Stimulated activated CD8-positive, alpha-beta memory T cell treated with anti-CD3 and anti-CD28 coated beads, Interleukin-12 subunit alpha, Interleukin-12 subunit beta, amount 100 ng/mL, for 4 hours (primary cell): Measurements from ENCODE around the gene C20orf173.
A peak's percentile ranks its signal among the peaks of the same experiment; 100 is the strongest.
"Not testable (repeated sequence)": the region's sequence is repeated elsewhere in the genome, so short reads cannot be mapped to it uniquely, and the experiment has no call there.

Experiments used
- DNase-seq: peaks from one replicate; pipeline ENCODE4 v3.0.0-alpha.2; 2020; ENCODE audit warnings: low read depth

C20orf173 gene

DNA sequence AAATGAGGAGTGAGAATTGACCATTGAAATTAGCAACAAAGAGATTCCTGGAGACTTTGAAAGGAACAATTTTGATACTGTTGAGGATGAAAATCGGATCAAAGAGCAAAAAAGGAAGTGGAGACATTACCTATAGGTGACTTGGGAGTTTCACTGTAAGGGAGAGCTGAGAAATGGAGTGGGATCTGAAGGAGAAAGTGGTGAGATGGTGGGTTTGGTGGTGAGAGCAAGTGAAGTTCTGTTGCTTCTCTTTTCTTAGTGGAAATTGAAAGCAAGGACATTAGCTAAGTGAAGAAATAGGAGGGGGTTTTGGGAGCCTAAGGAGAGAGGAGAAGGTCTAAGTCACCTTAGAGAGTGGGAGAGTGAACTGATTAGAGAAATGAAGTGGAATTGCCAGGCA is 16.7 kb upstream of the C20orf173 start:
- no peak for DNase-seq

DNA sequence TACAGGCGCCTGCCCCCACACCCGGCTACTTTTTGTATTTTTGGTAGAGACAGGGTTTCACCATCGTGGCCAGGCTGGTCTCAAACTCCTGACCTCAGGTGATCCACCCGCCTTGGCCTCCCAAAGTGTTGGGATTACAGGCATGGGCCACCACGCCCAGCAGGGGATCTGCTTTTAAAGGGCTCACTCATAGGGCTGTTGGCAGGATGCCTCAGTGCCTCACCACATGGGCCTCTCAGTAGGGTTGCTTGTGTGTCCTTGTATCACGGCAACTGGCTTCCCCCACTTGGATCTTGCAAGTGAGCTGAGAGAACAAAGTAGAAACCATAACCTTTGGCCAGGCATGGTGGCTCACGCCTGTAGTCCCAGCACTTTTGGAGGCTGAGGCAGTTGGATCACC is 15.5 kb upstream of the C20orf173 start:
- not testable (repeated sequence) for DNase-seq

DNA sequence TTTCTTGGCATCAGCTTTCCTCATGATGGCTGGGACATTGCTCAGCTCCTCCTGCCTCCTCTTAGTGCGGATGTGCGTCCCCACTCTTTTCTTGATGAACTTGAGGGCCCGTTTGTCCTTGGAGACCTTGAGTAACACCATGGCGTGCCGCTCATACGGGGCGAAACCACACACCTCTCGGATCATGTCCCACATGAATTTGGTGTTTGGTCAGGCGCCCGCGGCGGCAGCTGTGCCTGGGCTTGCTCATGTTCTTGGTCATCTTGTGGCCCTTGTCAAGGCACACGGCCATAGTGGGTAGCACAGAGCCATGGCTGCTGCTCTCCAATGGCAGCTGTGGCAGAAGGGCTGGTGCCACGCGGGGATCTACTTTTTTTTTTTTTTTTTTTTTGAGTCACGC is 15.0 kb upstream of the C20orf173 start:
- DNase-seq = no peak

DNA sequence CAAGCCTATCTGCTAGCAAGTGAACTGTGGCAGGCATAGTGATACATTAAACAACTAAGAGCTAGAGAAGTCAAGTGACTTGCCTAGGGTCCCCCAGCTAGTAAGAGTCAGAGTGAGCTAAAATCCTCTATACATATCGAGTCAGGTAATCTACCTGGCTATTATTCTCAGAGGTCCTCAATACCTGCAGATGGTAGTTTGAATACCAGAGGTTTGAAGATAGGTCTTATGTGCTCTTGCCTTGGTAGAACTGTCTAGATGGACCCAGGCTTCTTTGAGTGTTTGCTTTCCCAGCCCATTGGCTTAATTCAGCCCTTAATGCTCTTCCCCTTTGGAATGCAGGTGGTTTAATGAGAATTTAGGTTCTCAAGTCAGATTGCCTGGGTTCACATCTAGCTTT is 13.5 kb upstream of the C20orf173 start:
- DNase-seq = no peak

DNA sequence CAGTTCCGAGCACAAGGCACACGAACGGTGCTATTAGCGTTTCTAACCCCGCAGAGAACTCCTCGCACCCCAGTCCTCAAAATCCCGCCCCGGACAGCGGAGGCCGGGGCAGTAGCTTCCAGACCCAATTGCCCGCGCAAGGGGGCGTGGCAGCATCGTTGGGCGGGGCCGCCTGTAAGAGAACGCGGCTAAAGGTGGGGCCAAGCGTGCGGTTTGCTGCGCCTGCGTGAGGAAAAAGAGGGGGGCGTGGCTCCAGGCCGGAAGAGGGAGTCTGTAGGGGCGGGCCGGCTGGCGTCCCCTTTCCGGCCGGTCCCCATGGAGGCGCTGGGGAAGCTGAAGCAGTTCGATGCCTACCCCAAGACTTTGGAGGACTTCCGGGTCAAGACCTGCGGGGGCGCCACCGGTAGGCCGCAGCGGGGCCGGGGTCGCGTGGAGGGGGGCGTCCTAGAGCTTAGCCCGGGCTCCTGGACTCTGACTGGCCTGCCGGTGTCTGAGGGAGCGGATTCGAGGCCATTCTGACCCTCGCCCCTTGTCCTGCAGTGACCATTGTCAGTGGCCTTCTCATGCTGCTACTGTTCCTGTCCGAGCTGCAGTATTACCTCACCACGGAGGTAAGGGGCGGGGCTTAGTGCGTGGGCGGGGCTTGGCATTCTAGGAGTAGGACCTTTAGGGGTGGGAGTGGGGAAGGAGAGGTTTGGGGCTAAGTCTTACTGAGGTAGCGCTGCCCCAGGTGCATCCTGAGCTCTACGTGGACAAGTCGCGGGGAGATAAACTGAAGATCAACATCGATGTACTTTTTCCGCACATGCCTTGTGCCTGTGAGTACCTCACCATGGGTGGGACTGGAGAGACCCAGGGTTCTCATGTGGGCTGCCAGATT is 12.6 kb upstream of the C20orf173 start, which contains the start of gene ERGIC3:
ERGIC3 (plus strand) TSS at position 296 of the 880 bp plus-strand sequence; CDS start at position 316, 20 bp downstream.
- DNase-seq = peak; percentile 92

DNA sequence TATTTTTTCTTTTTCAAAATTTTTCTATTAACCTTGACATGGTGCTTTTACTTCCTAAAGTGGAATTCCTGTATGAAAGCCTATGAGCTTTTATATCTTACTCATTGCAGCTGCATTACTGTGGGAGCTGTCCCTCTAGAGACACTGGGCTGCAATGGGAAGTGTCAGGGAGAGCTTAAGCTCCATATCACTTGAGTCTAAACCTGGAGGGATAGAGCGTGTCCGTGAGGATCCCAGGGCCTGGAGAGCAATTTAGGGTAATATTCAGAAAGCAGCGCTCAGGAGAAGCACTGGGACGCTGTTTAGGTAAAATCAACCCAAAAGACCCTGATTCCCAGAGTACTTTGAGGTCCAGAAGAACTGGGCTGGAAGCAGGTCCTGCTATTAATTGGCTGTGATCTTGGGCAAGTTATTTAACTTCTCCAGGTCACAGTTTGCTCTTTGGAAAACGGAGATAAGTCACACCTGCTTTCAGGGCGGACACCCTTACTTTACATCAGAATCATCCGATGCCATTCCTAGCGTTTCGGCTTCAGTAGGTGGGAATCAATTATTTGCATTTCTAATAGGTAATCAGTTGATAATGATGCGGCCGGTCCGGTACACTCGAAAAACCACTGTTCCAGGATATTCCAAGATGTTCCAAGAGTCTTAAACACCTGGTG is 11.8 kb upstream of the C20orf173 start:
- DNase-seq = no peak

DNA sequence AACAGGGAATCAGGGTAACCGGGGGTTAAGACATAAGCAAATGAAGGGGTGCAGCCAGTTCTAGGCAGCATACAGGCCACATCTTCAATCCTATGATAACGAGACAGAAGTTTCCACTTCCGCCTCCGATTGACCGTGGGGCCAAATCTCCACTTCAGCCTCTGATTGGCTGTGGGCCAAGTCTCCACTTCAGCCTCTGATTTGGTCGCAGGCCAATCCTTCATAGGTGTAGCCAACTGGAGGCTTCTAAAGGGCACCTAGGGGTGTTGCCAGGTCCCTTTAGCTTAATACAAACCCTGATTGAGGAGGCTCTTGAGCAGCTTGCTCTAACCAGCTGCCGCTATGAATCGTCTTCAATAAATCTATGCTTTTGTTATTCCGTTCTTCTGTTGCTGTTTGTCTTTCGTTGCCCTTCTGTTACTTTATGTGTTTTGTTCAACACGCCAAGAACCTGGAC is 10.3 kb upstream of the C20orf173 start:
- DNase-seq = no peak

DNA sequence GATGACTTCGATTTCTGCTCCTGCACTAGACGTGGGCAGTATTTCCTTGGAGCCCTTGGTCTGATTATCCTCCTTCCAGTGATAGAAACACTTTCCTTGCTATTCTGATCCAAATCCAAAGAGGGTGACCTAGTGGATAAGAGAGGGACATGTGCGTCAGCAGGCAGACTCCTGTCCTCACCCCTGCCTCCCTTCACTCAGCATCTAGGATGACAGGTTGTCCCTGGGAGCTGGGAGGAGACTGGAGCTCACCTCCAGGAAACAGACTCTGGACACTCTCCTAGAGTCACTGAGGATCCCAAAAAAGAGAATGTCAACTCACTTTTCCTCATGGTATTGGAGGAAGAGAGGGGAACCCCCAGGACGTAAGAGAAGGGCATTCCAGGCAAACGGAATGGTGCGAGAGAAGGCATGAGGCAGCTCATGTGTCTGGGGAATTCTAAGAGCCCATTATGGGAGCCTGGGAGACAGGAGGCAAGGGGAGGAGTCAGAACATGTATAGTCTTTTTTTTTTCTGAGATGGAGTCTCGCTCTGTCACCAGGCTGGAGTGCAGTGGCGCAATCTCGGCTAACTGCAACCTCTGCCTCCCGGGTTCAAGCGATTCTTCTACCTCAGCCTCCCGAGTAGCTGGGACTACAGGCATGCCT is 2.2 kb downstream of the C20orf173 start:
- no peak for DNase-seq

DNA sequence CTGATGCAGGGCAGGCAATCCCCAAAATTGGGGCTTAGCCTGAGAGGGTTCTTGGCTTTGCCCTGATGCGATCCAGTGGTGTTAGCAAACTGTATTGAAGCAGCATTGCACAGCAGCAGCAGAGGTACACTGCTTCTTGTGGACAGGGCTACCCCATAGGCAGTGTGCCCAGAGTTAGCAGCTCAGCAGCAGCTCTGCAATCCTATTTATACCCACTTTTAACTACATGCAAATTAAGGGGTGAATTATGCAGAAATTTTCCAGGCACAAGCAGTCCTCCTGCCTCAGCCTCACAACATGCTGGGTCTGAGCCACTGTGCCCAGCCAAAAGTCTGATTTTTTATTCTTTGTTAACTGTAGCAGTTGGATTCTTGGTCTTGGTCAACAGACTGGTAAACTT is 3.8 kb downstream of the C20orf173 start:
- DNase-seq = no peak

DNA sequence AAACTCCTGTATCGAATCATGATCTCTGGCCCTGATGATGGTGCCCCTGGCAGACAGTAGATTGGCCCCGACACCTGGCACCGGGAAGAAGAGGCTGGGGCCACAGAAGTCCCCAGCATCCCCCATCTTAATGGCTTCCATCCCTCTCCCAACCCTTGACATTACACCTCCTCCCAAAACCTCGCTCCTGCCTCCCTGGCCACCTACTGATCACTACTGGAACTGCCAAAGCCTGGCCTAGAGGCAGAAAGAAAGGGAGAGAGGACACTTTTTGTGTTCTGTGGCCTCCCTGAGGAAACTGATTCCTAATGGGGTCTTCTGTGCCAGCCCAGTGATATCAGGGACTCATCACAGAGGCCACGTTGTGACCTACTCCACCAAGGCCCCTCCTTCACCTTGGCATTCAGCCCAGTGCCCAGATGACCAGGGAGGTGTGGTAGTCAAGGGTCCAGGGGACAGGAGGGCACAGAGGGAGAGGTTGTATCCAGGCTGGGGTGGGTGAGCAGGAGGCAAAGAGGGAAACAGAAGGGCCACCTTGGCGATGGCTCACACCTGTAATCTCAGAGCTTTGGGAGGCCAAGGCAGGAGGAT is 6.1 kb downstream of the C20orf173 start:
- DNase-seq = no peak

DNA sequence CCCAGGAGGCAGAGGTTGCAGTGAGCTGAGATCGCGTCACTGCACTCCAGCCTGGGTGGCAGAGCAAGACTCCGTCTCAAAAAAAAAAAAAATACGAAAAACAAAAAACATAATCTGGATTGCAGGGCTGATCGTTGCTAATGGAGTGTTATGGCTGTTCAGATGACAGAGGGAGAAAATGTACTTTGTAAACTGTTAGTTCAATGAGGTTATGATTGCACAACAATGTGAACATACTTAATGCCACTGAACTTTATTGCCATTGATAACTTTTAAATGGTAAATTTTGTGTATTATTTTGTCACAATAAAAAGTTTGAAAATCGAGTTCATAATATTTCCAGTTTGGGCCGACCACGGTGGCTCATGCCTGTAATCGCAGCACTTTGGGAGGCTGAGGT is 10.5 kb downstream of the C20orf173 start:
- no peak for DNase-seq

DNA sequence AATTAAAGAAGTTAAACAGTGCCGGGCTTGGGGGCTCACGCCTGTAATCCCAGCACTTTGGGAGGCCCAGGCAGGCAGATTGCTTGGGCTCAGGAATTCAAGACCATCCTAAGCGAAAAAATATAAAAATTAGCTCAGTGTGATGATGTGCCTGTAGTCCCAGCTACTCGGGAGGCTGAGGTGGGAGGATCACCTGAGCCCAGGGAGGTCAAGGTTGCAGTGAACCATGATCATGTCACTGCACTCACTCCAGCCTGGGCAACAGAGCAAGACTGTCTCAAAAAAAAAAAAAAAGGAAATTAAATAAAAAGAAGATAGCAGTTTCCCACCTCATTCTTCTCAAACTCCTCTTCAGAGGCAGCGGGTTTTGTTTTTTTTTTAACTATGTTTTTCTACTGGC is 11.7 kb downstream of the C20orf173 start:
- DNase-seq = not testable (repeated sequence)

DNA sequence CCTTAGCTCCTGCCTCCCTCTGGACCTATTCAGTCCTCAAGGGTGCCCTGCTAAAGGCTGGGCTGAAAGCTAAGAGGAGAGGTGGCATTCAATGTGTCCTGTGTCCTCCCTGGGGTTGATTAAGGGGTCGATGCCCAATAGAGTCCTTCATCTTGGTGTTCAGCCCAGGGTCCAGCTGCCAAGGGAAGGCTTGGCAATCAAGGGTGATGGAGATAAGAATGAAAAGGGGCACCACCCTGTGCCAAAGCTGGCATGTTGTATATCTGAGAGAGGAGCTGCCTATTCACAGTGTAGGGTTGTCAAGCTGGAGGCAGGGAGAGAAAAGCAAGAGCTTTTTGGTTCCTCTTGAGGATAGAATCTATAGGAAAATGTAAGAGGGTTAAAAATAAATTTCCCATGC is 12.3 kb downstream of the C20orf173 start:
- no peak for DNase-seq

DNA sequence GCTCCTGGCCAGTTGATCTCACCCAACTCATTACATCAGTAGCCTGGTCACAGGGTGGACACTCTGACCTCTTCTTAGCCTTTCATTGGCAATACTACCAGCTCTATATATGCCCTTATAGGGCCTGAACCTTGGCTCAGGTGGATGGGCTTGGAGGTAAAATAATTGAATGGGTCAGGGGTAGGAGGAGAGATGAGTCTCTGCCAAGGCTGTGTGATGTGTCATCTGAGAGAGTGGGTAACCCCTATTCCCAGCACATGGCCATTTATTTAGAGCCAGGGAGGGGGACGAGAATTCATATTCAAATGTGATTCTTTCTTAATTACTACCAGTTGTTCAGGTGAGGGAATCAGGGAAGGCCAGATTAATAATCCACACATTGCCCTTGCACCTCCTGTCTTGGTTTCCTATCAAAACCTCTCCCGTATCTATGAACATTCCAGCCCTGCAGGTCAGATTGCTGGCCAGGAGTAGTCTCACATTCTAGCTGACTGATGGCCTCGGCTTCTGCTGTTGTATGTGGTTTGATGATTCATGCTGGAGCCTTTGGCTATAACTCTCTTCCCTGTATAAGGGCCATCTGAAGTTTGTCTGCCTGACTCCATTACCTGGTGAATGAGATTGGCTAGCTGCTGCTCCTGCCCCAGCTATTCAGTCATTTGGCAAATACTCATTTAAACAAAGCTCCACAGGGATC is 13.4 kb downstream of the C20orf173 start:
- no peak for DNase-seq

DNA sequence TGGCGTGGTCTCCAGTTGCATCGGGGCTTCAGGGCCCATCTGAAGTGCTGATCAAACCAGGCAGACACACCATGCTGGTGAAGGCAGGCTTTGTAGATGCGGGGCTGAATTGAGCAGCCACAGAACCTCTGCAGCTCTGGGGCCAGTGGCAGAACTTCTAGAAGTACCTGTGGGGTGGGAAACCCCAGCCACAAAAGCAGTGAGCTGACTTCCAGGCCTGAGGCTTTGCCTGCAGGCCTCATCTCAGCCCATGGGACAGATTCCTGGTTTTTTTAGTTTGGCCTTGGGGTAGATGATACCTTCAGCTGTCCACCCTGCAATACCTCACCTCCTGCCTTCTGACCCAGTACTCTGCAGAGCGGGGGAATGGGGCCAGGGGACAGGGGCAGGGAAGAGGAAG is 14.1 kb downstream of the C20orf173 start:
- no peak for DNase-seq

DNA sequence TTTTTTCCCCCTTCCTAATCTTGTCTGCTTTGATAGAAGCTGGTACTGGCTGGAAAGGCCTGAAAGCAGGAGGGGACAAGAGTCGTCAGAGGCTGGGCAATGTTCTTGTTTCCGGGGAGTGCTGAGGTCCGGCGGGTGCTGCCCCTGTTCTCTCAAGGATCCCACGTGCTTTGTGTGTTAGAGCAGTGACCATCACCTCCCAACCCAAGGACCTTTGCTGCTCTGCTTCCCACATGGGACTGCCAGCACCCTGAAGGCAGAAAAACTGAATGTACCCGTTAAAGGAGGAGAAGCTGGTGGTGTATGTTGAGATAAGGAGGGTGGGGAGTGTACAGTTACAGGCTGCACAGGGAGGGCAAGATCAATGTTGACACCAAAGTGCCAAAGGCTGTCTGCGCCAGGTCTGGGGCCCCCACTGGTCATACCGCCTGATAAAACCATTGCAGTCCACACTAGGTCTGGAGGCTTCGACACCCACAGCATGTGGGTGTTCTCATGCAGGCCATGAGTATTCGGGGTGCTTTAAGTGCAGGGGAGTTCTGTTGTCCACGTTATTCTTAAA is 15.0 kb downstream of the C20orf173 start:
- DNase-seq = no peak

DNA sequence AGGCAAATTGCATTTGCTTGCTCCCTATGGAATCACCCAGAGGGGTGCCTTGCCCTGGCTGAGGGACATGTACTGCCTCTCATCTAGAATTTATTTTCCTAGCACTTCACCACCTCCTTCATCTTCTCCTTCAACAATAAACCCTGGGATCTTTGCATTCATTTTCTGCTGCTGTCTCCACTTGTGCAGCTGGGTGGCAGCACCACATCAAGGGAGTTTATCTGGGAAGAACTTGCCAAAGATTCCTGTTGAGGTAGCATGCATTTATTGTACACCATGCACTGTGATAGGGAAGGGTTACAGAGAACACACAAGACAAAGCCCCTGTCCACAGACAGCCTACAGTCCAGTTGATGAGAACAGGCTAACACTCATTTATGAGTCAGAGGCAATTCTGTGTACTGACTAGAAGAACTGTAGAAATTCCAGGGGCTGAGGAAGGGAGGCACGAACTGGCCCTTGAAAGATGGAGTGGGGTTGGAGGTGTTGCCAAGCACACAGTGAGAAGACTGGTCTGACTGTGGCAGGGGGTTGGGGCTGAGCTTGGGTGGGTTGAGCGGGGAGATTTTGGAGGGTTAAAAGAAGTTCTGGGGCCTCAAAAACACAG is 17.5 kb downstream of the C20orf173 start:
- no peak for DNase-seq

DNA sequence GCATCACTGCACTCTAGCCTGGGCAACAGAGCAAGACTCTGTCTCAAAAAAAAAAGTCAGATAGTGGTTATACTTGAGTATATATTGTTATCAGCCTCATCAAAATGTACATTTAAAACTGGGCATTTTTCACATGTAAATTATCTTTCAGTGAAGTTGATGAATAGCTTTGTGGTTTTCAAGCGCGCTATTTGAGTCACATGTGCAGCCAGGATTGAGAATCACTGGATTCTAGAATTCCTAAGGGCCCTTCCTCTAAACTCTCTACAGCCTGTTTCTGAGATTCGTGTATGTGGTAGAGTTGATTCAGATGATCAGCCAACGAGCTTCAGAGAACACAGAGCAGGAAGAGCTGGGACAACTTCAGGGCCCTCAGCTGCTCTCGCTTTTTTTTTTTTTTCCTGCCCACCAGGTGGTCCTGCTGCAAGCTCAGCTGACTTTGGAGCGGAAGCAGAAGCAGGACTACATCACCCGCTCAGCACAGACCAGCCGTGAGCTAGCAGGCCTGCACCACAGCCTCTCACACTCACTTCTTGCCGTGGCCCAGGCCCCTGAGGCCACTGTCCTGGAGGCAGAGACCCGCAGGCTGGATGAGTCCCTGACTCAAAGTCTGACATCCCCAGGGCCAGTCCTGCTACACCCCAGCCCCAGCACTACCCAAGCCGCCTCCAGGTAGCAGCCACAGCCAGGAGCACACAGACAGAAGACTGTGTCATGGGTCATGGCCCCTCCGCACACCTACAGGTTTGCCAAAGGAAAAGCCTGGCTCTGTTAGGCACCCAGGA is 18.3 kb downstream of the C20orf173 start:
- no peak for DNase-seq

DNA sequence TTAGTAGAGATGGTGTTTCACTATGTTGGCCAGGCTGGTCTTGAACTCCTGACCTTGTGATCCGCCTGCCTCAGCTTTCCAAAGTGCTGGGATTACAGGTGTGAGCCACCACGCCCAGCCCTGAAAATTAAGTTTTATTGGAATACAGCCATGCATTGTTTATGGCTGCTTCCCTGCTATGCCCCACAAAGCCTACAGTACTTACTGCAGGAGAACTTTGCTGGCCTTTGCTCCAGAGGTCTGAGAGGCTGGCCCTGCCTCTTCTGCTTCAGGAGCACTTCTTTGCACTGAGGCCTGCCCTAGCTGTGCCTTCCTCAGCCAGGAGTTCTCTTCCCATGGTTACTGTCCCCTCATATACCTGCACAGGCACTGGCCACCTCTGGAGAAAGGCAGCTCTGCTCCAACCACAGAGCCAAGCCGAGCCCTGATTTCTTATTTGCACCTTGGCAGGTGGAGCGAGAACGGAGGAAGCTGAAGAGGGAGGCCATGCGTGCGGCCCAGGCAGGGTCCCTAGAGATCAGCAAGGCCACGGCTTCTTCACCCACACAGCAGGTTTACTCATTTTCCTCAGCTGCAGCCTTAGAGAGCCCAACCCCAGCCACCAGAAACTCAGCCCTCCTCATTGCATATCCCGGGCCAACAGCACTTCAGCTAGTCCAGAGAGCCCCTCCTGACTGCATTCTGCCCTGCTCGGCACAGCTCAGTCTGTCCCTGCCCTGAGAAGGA is 20.8 kb downstream of the C20orf173 start:
- no peak for DNase-seq
